Right lobe of liver (tissue), 6 donors: ENCODE measurements around the gene FOS. TPM values are rescaled to one million over a fixed set of nuclear protein-coding genes. Genes with fewer than 3 reads are reported as not detected.

Experiments
- ATAC-seq, 4 donors: fragments of 200-7000 bp; cut with Tn5 transposase; one replicate each; pipeline ENCODE4 v1.9.1; 2020; ENCODE audit warnings: mild to moderate bottlenecking in 4 of 4, moderate library complexity in 4 of 4
- DNase-seq, 3 donors: peaks; one replicate each; pipeline ENCODE4 v3.0.0-alpha.2; 2020
- H3K27ac ChIP-seq, 3 donors: fragments of 200-600 bp; one replicate each; pipeline ENCODE4 v1.8.0; 2022
- H3K27me3 ChIP-seq, 2 donors: fragments of 200-600 bp; one replicate each; pipeline ENCODE4 v1.8.0; 2022
- H3K36me3 ChIP-seq, 4 donors: fragments of 200-600 bp; sonication (generic) in 1 of 4; one replicate each; pipeline versions ENCODE4 v1.5.1 to v1.8.0; 2017 to 2022; ENCODE audit warnings: control low read depth in 1 of 4
- H3K4me1 ChIP-seq, 4 donors: fragments of 200-600 bp; sonication (generic) in 1 of 4; one replicate each; pipeline versions ENCODE4 v1.5.1 to v1.8.0; 2017 to 2022; ENCODE audit warnings: control low read depth in 1 of 4
- H3K4me3 ChIP-seq, 3 donors: fragments of 200-600 bp; one replicate each; pipeline ENCODE4 v1.8.0; 2022
- H3K9me3 ChIP-seq, 4 donors: fragments of 200-600 bp; sonication (generic) in 1 of 4; one replicate each; pipeline versions ENCODE4 v1.5.1 to v1.8.0; 2017 to 2022; ENCODE audit warnings: control low read depth in 1 of 4
- POLR2A ChIP-seq: fragments of 450-650 bp; IDR thresholded peaks from one replicate; pipeline ENCODE4 v1.6.1; 2017; ENCODE audit warnings: antibody characterized with exemption, mild to moderate bottlenecking
- WGBS: methylation state at CpG from one replicate; pipeline ENCODE4 v1.1.6; 2018; ENCODE audit warnings: low coverage, low lambda C conversion rate; ENCODE audit not compliant: insufficient coverage; ENCODE audit errors: missing lambda C conversion rate; 5-methylcytosine and 5-hydroxymethylcytosine counted together
- intact Hi-C, 2 donors: fragments of 100-400 bp; cut with DNase I; formaldehyde crosslinking; loops; one replicate each; pipeline versions ENCODE4 v1.11.2 to v1.14.1; 2022
- total RNA-seq, 6 experiments: library from RNA; depleted of rRNA in 2 of 6; stranded (reverse); fragments of >200 nt in 2 of 6; fragmentation: NEBNext Ultra II Directional in 3 of 6; extraction: Animal tissue kit (Norgen Biotek cat#: 25700) in 3 of 6; gene quantifications; one replicate each; pipeline versions ENCODE4 v1.1.0 to v1.2.4, GENCODE V29; 2016 to 2023
- TF ChIP-seq, protein P1 (sequence below), 4 donors: fragments of 200-600 bp in 3 of 4; fragments of 450-650 bp in 1 of 4; IDR thresholded peaks; one replicate each; pipeline versions ENCODE4 v1.5.1 to v1.8.0; 2016 to 2022; ENCODE audit warnings: antibody characterized with exemption in 4 of 4, mild to moderate bottlenecking in 2 of 4
- donor health status: DM: no; HTN: yes; CAD: no.
- donor health status: DM: no; HTN: no; CAD: no.
- donor health status: DM: no; HTN: no; CAD: no.
- donor health status: DM: no; HTN: yes; CAD: no.
- donor health status: DM: no; HTN: yes; CAD: no.

FOS gene
- total RNA-seq, 6 experiments from 2014 or later = 9.9 to 151 (median 49.5) TPM

DNA sequence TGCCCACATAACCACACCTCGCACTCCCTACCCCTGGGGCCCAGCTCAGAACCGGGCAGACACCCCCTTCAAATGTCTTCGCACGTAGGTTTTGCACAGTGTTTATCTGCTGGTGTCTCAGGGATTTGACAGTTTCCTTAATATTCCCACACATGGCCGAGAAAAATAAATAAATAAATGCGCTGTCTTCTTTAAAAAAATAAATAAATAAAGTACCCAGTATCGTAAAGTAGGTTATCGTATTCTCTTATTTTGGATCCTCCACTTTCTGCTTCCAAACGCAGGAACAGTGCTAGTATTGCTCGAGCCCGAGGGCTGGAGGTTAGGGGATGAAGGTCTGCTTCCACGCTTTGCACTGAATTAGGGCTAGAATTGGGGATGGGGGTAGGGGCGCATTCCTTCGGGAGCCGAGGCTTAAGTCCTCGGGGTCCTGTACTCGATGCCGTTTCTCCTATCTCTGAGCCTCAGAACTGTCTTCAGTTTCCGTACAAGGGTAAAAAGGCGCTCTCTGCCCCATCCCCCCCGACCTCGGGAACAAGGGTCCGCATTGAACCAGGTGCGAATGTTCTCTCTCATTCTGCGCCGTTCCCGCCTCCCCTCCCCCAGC is 710 bp upstream of the FOS start:
- Histone ChIP-seq H3K27me3 (no peaks in the 10 kb centered on the region), H3K4me1 (peaks cover 0 to 24% (median 7%) of the 10 kb centered on the region in 4 donors), H3K9me3 (no peaks in the 10 kb centered on the region), H3K4me3 (peak overlapping the region; percentile 58 to 86 (median 64)), H3K36me3 (peaks cover 0 to 14% (median 7%) of the 10 kb centered on the region in 4 donors), H3K27ac (peak overlapping the region; percentile 92 to 98 (median 92))
- under 1% methylated on average over 26 of the region's 27 CpGs for WGBS
- intact Hi-C loops = no loop called here
- no peak for ATAC-seq
- DNase-seq = no peak
- TF ChIP-seq, protein P1, sequence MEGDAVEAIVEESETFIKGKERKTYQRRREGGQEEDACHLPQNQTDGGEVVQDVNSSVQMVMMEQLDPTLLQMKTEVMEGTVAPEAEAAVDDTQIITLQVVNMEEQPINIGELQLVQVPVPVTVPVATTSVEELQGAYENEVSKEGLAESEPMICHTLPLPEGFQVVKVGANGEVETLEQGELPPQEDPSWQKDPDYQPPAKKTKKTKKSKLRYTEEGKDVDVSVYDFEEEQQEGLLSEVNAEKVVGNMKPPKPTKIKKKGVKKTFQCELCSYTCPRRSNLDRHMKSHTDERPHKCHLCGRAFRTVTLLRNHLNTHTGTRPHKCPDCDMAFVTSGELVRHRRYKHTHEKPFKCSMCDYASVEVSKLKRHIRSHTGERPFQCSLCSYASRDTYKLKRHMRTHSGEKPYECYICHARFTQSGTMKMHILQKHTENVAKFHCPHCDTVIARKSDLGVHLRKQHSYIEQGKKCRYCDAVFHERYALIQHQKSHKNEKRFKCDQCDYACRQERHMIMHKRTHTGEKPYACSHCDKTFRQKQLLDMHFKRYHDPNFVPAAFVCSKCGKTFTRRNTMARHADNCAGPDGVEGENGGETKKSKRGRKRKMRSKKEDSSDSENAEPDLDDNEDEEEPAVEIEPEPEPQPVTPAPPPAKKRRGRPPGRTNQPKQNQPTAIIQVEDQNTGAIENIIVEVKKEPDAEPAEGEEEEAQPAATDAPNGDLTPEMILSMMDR (IDR thresholded peaks at IDR 0.05) = no peak

DNA sequence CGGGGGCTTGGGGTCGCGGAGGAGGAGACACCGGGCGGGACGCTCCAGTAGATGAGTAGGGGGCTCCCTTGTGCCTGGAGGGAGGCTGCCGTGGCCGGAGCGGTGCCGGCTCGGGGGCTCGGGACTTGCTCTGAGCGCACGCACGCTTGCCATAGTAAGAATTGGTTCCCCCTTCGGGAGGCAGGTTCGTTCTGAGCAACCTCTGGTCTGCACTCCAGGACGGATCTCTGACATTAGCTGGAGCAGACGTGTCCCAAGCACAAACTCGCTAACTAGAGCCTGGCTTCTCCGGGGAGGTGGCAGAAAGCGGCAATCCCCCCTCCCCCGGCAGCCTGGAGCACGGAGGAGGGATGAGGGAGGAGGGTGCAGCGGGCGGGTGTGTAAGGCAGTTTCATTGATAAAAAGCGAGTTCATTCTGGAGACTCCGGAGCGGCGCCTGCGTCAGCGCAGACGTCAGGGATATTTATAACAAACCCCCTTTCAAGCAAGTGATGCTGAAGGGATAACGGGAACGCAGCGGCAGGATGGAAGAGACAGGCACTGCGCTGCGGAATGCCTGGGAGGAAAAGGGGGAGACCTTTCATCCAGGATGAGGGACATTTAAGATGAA is 630 bp downstream of the FOS start:
- H3K4me1 ChIP-seq = peaks cover 0 to 24% (median 7%) of the 10 kb centered on the region in 4 donors
- peak overlapping the region; percentile 58 to 86 (median 64) for H3K4me3 ChIP-seq
- ATAC-seq (peak; percentile 1 to 8 (median 4)), DNase-seq (peak; percentile 75 to 82 (median 75))
- peak overlapping the region; percentile 92 to 98 (median 92) for H3K27ac ChIP-seq
- no peaks in the 10 kb centered on the region for H3K9me3 ChIP-seq
- no peaks in the 10 kb centered on the region for H3K27me3 ChIP-seq
- WGBS = 1% methylated on average over 38 of the region's 38 CpGs
- intact Hi-C loops = no loop called here
- TF ChIP-seq, protein P1 (IDR thresholded peaks at IDR 0.05) = no peak
- TF ChIP-seq POLR2A = no peak
- peaks cover 0 to 14% (median 7%) of the 10 kb centered on the region in 4 donors for H3K36me3 ChIP-seq

DNA sequence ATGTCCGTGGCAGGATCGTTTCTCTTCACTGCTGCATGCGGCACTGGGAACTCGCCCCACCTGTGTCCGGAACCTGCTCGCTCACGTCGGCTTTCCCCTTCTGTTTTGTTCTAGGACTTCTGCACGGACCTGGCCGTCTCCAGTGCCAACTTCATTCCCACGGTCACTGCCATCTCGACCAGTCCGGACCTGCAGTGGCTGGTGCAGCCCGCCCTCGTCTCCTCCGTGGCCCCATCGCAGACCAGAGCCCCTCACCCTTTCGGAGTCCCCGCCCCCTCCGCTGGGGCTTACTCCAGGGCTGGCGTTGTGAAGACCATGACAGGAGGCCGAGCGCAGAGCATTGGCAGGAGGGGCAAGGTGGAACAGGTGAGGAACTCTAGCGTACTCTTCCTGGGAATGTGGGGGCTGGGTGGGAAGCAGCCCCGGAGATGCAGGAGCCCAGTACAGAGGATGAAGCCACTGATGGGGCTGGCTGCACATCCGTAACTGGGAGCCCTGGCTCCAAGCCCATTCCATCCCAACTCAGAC is 1.2 kb downstream of the FOS start:
- 35% methylated on average over 10 of the region's 26 CpGs for WGBS
- no peaks in the 10 kb centered on the region for H3K9me3 ChIP-seq
- intact Hi-C loops = no loop called here
- peak overlapping the region; percentile 58 to 86 (median 64) for H3K4me3 ChIP-seq
- H3K27me3 ChIP-seq = no peaks in the 10 kb centered on the region
- TF ChIP-seq, protein P1 (IDR thresholded peaks at IDR 0.05) = no peak
- no peak for TF ChIP-seq POLR2A
- peak in 2 of 3 donors; percentile 65 to 77 for DNase-seq
- peaks cover 0 to 24% (median 7%) of the 10 kb centered on the region in 4 donors for H3K4me1 ChIP-seq
- H3K27ac ChIP-seq = peak overlapping the region; percentile 92 to 98 (median 92)
- peaks cover 0 to 14% (median 7%) of the 10 kb centered on the region in 4 donors for H3K36me3 ChIP-seq
- no peak for ATAC-seq

DNA sequence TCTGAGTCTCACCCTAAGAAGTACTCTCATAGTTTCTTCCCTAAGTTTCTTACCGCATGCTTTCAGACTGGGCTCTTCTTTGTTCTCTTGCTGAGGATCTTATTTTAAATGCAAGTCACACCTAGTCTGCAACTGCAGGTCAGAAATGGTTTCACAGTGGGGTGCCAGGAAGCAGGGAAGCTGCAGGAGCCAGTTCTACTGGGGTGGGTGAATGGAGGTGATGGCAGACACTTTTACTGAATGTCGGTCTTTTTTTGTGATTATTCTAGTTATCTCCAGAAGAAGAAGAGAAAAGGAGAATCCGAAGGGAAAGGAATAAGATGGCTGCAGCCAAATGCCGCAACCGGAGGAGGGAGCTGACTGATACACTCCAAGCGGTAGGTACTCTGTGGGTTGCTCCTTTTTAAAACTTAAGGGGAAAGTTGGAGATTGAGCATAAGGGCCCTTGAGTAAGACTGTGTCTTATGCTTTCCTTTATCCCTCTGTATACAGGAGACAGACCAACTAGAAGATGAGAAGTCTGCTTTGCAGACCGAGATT is 1.7 kb downstream of the FOS start:
- Histone ChIP-seq H3K27me3 (no peaks in the 10 kb centered on the region), H3K9me3 (no peaks in the 10 kb centered on the region), H3K4me3 (peak overlapping the region; percentile 58 to 86 (median 64)), H3K36me3 (peaks cover 0 to 14% (median 7%) of the 10 kb centered on the region in 4 donors), H3K27ac (peak overlapping the region in 1 of 3 donors; percentile 92), H3K4me1 (peaks cover 0 to 24% (median 7%) of the 10 kb centered on the region in 4 donors)
- ATAC-seq (no peak), DNase-seq (no peak)
- no peak for TF ChIP-seq POLR2A
- TF ChIP-seq, protein P1 (IDR thresholded peaks at IDR 0.05) = no peak
- intact Hi-C loops = no loop called here
- WGBS = 93% methylated on average over 6 of the region's 7 CpGs
